HEK293T (cell line): ENCODE results near the gene BIVM.

Experiments
- CTCF ChIA-PET: fragments of 350-600 bp; formaldehyde crosslinking; extraction: SDS; loops from one replicate; lab custom pipeline; 2021; ENCODE audit warnings: antibody characterized with exemption, inconsistent platforms; lab: Yijun Ruan, JAX
- POLR2A ChIA-PET: fragments of 350-600 bp; formaldehyde crosslinking; extraction: SDS; loops from one replicate; lab custom pipeline; 2020; ENCODE audit warnings: antibody characterized with exemption, inconsistent platforms; lab: Yijun Ruan, JAX
- DNase-seq: peaks from one replicate; pipeline ENCODE4 v3.0.0; 2012; ENCODE audit warnings: mixed read lengths; ENCODE audit errors: extremely low spot score
- ARNT ChIP-seq: fragments of 450-650 bp; IDR thresholded peaks from 2 replicates; pipeline ENCODE4 v1.6.1; 2017; ENCODE audit warnings: mild to moderate bottlenecking
- BHLHE40 ChIP-seq: fragments of 450-650 bp; IDR thresholded peaks from 2 replicates; pipeline ENCODE4 v1.6.1; 2016; ENCODE audit warnings: mild to moderate bottlenecking, moderate library complexity, borderline replicate concordance
- CTBP1 ChIP-seq: fragments of 450-650 bp; IDR thresholded peaks from 2 replicates; pipeline ENCODE4 v1.6.1; 2016; ENCODE audit warnings: borderline replicate concordance
- ELF4 ChIP-seq: fragments of 450-650 bp; IDR thresholded peaks from 2 replicates; pipeline ENCODE4 v1.6.1; 2017; ENCODE audit warnings: antibody characterized with exemption
- FOXA1 ChIP-seq: fragments of 450-650 bp; IDR thresholded peaks from 2 replicates; pipeline ENCODE4 v1.6.1; 2016; ENCODE audit warnings: mild to moderate bottlenecking
- FOXK2 ChIP-seq: fragments of 450-650 bp; IDR thresholded peaks from 2 replicates; pipeline ENCODE4 v1.6.1; 2016; ENCODE audit warnings: mild to moderate bottlenecking
- FOXM1 ChIP-seq: fragments of 450-650 bp; IDR thresholded peaks from 2 replicates; pipeline ENCODE4 v1.6.1; 2017; ENCODE audit warnings: mild to moderate bottlenecking, borderline replicate concordance
- HDGF ChIP-seq: fragments of 450-650 bp; IDR thresholded peaks from 2 replicates; pipeline ENCODE4 v1.6.1; 2017; ENCODE audit warnings: antibody characterized with exemption, borderline replicate concordance
- L3MBTL2 ChIP-seq: fragments of 450-650 bp; conservative IDR thresholded peaks from 2 replicates; pipeline ENCODE4 v1.6.1; 2016; ENCODE audit warnings: mild to moderate bottlenecking
- LEF1 ChIP-seq: fragments of 450-650 bp; IDR thresholded peaks from 2 replicates; pipeline ENCODE4 v1.6.1; 2017; ENCODE audit warnings: mild to moderate bottlenecking, borderline replicate concordance
- NFRKB ChIP-seq: fragments of 450-650 bp; IDR thresholded peaks from 2 replicates; pipeline ENCODE4 v1.6.1; 2016; ENCODE audit warnings: mild to moderate bottlenecking, moderate library complexity
- PKNOX1 ChIP-seq: fragments of 450-650 bp; IDR thresholded peaks from 2 replicates; pipeline ENCODE4 v1.6.1; 2016
- SP1 ChIP-seq: fragments of 450-650 bp; IDR thresholded peaks from 2 replicates; pipeline ENCODE4 v1.6.1; 2017
- SUZ12 ChIP-seq: fragments of 450-650 bp; IDR thresholded peaks from 2 replicates; pipeline ENCODE4 v1.6.1; 2016; ENCODE audit warnings: mild to moderate bottlenecking
- TARDBP ChIP-seq: fragments of 450-650 bp; IDR thresholded peaks from 2 replicates; pipeline ENCODE4 v1.6.1; 2016
- ZNF384 ChIP-seq: fragments of 450-650 bp; IDR thresholded peaks from 2 replicates; pipeline ENCODE4 v1.6.1; 2016

The BIVM gene

DNA sequence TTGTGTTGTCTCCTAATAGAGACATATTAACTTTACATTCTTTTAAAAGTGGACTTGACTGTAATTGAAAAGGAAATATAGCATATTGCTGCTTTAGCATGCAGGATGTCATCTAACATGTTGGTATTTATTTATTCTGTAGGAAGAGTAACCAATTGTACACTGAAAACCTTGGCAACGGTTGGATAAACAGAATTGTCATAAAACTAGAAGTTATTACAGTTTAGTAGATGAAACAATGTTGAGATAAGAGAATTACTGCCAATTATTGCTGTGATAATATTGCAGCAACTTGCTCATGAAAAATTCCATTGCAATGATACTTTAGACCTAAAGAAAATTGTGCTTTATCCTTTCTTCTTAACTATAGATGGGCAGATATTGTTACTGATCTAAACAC, 39.4 kb downstream of the BIVM start:
- POLR2A ChIA-PET = no interaction called here
- CTCF ChIA-PET = no interaction called here
- DNase-seq = no peak
- TF ChIP-seq LEF1 (no peak), PKNOX1 (no peak), ARNT (no peak), FOXM1 (no peak), TARDBP (no peak), FOXK2 (no peak), CTBP1 (no peak), ELF4 (no peak), BHLHE40 (no peak), SP1 (no peak), FOXA1 (no peak)

DNA sequence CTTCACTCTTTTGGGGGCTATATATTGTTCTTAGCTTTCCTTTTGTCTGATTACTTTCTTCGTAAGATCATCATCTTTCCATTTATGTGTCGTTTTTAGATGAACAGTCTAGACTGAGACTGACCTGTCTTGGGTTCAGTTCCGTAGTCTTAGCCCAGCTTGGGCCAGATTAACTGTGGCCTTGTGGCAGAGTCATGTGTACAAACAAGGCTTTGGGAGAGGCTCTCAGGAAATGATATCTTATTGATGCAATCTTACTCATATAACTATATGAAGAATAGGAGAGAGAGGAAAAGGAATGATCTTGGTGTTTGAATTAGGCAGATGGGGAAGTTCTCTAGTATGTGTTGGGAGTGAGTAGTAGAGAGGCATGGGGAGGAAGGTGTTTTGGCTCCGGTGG, 40.1 kb downstream of the BIVM start:
- DNase-seq = no peak
- POLR2A ChIA-PET = no interaction called here
- CTCF ChIA-PET = no interaction called here

DNA sequence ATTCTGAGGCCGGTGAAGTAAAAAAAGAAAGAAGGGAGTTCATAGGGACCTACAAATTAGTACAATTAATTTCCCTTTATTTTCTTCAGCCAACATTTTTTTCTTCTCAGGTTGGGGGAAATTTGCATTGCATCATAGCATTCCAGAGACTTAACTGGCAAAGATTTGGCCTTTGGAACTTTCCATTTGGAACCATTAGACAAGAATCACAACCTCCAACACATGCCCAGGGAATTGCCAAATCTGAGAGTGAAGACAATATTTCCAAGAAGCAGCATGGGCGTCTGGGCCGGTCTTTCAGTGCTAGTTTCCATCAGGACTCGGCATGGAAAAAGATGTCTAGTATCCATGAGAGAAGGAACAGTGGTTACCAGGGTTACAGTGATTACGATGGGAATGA, 40.5 kb downstream of the BIVM start:
- ChIA-PET POLR2A (no interaction called here), CTCF (no interaction called here)
- no peak for DNase-seq
- no peak for TF ChIP-seq FOXK2
- TF ChIP-seq ELF4 = no peak
- TF ChIP-seq FOXA1 = no peak
- TF ChIP-seq BHLHE40 = no peak
- TF ChIP-seq LEF1 = no peak
- TF ChIP-seq L3MBTL2 = no peak
- TF ChIP-seq SP1 = no peak
- TF ChIP-seq ZNF384 = no peak
- no peak for TF ChIP-seq CTBP1
- TF ChIP-seq NFRKB = no peak
- TF ChIP-seq PKNOX1 = no peak
- TF ChIP-seq FOXM1 = no peak

More for the DNA sequence above, 40.1 kb downstream of the BIVM start:
- TF ChIP-seq SUZ12 (no peak), SP1 (no peak), CTBP1 (no peak), LEF1 (no peak), ELF4 (no peak), ZNF384 (no peak), PKNOX1 (no peak), TARDBP (no peak), BHLHE40 (no peak), L3MBTL2 (no peak), FOXA1 (no peak), NFRKB (no peak), FOXK2 (no peak)

- ChIA-PET POLR2A (interaction anchor here (0.8 to 2.5 kb wide), 12 partner anchors 9 to 266 kb away, joined by 3 to 15 read pairs (median 4); partner anchors contain the start of genes BIVM, POGLUT2, TEX30 and TPP2), CTCF (no interaction called here)
- DNase-seq = no peak
- TF ChIP-seq TARDBP (no peak), L3MBTL2 (no peak), ARNT (no peak), HDGF (no peak), LEF1 (no peak)
These were observed 46.3 kb downstream of the BIVM start for GRCh38 chr13:102845289-102845629.

DNA sequence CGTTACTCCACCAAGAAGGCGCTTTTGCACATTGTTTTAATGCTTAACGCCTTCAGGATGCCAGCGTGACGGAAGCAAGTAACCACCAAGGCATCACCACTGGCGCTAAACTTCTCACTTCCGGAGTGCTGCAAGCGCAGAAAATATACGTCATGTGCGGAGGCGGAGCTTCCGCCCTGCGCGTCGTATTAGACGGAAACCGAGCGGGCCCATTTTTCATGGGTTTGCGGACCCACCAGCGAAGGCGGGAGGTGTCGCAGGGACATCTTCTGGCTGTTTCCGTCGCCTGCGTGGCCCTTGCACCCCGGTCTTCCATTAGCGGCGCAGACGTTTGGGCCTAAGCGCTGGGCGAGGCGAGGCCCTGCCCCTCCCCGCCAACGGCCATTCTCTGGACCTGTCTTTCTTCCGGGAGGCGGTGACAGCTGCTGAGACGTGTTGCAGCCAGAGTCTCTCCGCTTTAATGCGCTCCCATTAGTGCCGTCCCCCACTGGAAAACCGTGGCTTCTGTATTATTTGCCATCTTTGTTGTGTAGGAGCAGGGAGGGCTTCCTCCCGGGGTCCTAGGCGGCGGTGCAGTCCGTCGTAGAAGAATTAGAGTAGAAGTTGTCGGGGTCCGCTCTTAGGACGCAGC, 46.8 kb downstream of the BIVM start, which contains the start of gene ERCC5:
ERCC5 (plus strand) TSS at position 403 of the 631 bp plus-strand sequence. CDS start 235 bp downstream, outside the sequence.
- peak; percentile 69 for TF ChIP-seq ELF4
- no peak for TF ChIP-seq FOXK2
- TF ChIP-seq TARDBP = no peak
- no peak for TF ChIP-seq NFRKB
- TF ChIP-seq L3MBTL2 = peak; percentile 52
- TF ChIP-seq PKNOX1 = peak; percentile 71
- POLR2A ChIA-PET = interaction anchor here (0.5 to 2.5 kb wide), 13 partner anchors 9 to 266 kb away, joined by 3 to 15 read pairs (median 4); partner anchors contain the start of genes BIVM, POGLUT2, TEX30 and TPP2
- CTCF ChIA-PET = interaction anchor here (1.0 to 1.2 kb wide), 2 partner anchors 25 to 264 kb away, joined by 3 read pairs; no protein-coding TSS in a partner anchor
- DNase-seq = peak; percentile 69
